Measurements from ENCODE around the gene CSTB.

The CSTB gene

GRCh38 chr21:43770066-43770655, 5.9 kb downstream of the CSTB start:
- peaks cover 29% of the 10 kb centered on the region; the same call in 1 of the 2 replicates for H3K4me1 ChIP-seq (ENCODE audit: insufficient read depth, low read length)
- H3K27ac ChIP-seq (ENCODE audit: low read length) = no peak overlapping the region
- H3K36me3 ChIP-seq (ENCODE audit: insufficient read depth, low read depth, low read length) = peaks cover 19% of the 10 kb centered on the region
- no peak overlapping the region for H3K4me3 ChIP-seq (ENCODE audit: low read length)
- H3K9me3 ChIP-seq (ENCODE audit: insufficient read depth, low read depth, low read length) = no peaks in the 10 kb centered on the region
- no peaks in the 10 kb centered on the region for H3K27me3 ChIP-seq (ENCODE audit: insufficient read depth, low read length)
- no peak overlapping the region for H3K9ac ChIP-seq (ENCODE audit: low read depth, low read length)

- Histone ChIP-seq H3K27ac (ENCODE audit: low read length) (no peak overlapping the region), H3K27me3 (ENCODE audit: insufficient read depth, low read length) (no peaks in the 10 kb centered on the region), H3K4me3 (ENCODE audit: low read length) (no peak overlapping the region)
Measured at GRCh38 chr21:43769325-43769958, 6.7 kb downstream of the CSTB start.

GRCh38 chr21:43768868-43769167, 7.3 kb downstream of the CSTB start:
- Histone ChIP-seq H3K4me1 (ENCODE audit: insufficient read depth, low read length) (peaks cover 28% of the 10 kb centered on the region), H3K27ac (ENCODE audit: low read length) (no peak overlapping the region), H3K36me3 (ENCODE audit: insufficient read depth, low read depth, low read length) (peaks cover 9% of the 10 kb centered on the region), H3K9ac (ENCODE audit: low read depth, low read length) (no peak overlapping the region), H3K4me3 (ENCODE audit: low read length) (no peak overlapping the region), H3K9me3 (ENCODE audit: insufficient read depth, low read depth, low read length) (no peaks in the 10 kb centered on the region), H3K27me3 (ENCODE audit: insufficient read depth, low read length) (no peaks in the 10 kb centered on the region)

More at GRCh38 chr21:43769325-43769958, 6.7 kb downstream of the CSTB start:
- peaks cover 16% of the 10 kb centered on the region for H3K36me3 ChIP-seq (ENCODE audit: insufficient read depth, low read depth, low read length)
- peaks cover 28% of the 10 kb centered on the region; the same call in 1 of the 2 replicates for H3K4me1 ChIP-seq (ENCODE audit: insufficient read depth, low read length)
- H3K9me3 ChIP-seq (ENCODE audit: insufficient read depth, low read depth, low read length) = no peaks in the 10 kb centered on the region
- H3K9ac ChIP-seq (ENCODE audit: low read depth, low read length) = no peak overlapping the region

- Histone ChIP-seq H3K27ac (ENCODE audit: low read length) (peak overlapping the region; percentile 46), H3K36me3 (ENCODE audit: insufficient read depth, low read depth, low read length) (peaks cover 3% of the 10 kb centered on the region), H3K27me3 (ENCODE audit: insufficient read depth, low read length) (no peaks in the 10 kb centered on the region), H3K9ac (ENCODE audit: low read depth, low read length) (peak overlapping the region; percentile 63; the same call in 1 of the 2 replicates), H3K9me3 (ENCODE audit: insufficient read depth, low read depth, low read length) (no peaks in the 10 kb centered on the region), H3K4me3 (ENCODE audit: low read length) (no peak overlapping the region), H3K4me1 (ENCODE audit: insufficient read depth, low read length) (peaks cover 28% of the 10 kb centered on the region)
Measured at GRCh38 chr21:43767984-43768867, 7.9 kb downstream of the CSTB start.

GRCh38 chr21:43767498-43767983, 8.6 kb downstream of the CSTB start:
- H3K4me1 ChIP-seq (ENCODE audit: insufficient read depth, low read length) = peaks cover 25% of the 10 kb centered on the region
- no peak overlapping the region for H3K4me3 ChIP-seq (ENCODE audit: low read length)
- no peaks in the 10 kb centered on the region; the same call in 1 of the 2 replicates for H3K9me3 ChIP-seq (ENCODE audit: insufficient read depth, low read depth, low read length)
- no peaks in the 10 kb centered on the region for H3K36me3 ChIP-seq (ENCODE audit: insufficient read depth, low read depth, low read length)
- H3K27ac ChIP-seq (ENCODE audit: low read length) = peak overlapping the region; percentile 46
- peak overlapping the region; percentile 63; the same call in 1 of the 2 replicates for H3K9ac ChIP-seq (ENCODE audit: low read depth, low read length)
- H3K27me3 ChIP-seq (ENCODE audit: insufficient read depth, low read length) = no peaks in the 10 kb centered on the region

GRCh38 chr21:43766734-43767497, 9.2 kb downstream of the CSTB start:
- Histone ChIP-seq H3K36me3 (ENCODE audit: insufficient read depth, low read depth, low read length) (no peaks in the 10 kb centered on the region), H3K9me3 (ENCODE audit: insufficient read depth, low read depth, low read length) (no peaks in the 10 kb centered on the region; the same call in 1 of the 2 replicates), H3K27me3 (ENCODE audit: insufficient read depth, low read length) (no peaks in the 10 kb centered on the region), H3K9ac (ENCODE audit: low read depth, low read length) (no peak overlapping the region), H3K4me3 (ENCODE audit: low read length) (no peak overlapping the region), H3K27ac (ENCODE audit: low read length) (no peak overlapping the region), H3K4me1 (ENCODE audit: insufficient read depth, low read length) (peaks cover 21% of the 10 kb centered on the region)

- Histone ChIP-seq H3K36me3 (ENCODE audit: insufficient read depth, low read depth, low read length) (no peaks in the 10 kb centered on the region), H3K4me3 (ENCODE audit: low read length) (no peak overlapping the region), H3K9ac (ENCODE audit: low read depth, low read length) (no peak overlapping the region), H3K27me3 (ENCODE audit: insufficient read depth, low read length) (no peaks in the 10 kb centered on the region), H3K4me1 (ENCODE audit: insufficient read depth, low read length) (peaks cover 11% of the 10 kb centered on the region), H3K9me3 (ENCODE audit: insufficient read depth, low read depth, low read length) (no peaks in the 10 kb centered on the region; the same call in 1 of the 2 replicates), H3K27ac (ENCODE audit: low read length) (no peak overlapping the region)
Measured at GRCh38 chr21:43764576-43765495, 11.3 kb downstream of the CSTB start.

GRCh38 chr21:43763901-43764523, 12.1 kb downstream of the CSTB start:
- Histone ChIP-seq H3K27ac (ENCODE audit: low read length) (no peak overlapping the region), H3K27me3 (ENCODE audit: insufficient read depth, low read length) (no peaks in the 10 kb centered on the region), H3K36me3 (ENCODE audit: insufficient read depth, low read depth, low read length) (peaks cover 1% of the 10 kb centered on the region; the same call in 1 of the 2 replicates), H3K9me3 (ENCODE audit: insufficient read depth, low read depth, low read length) (no peaks in the 10 kb centered on the region; the same call in 1 of the 2 replicates), H3K4me3 (ENCODE audit: low read length) (no peak overlapping the region), H3K4me1 (ENCODE audit: insufficient read depth, low read length) (peaks cover 11% of the 10 kb centered on the region), H3K9ac (ENCODE audit: low read depth, low read length) (no peak overlapping the region)

GRCh38 chr21:43762303-43763128, 13.6 kb downstream of the CSTB start:
- Histone ChIP-seq H3K4me1 (ENCODE audit: insufficient read depth, low read length) (no peaks in the 10 kb centered on the region; the same call in 1 of the 2 replicates), H3K27me3 (ENCODE audit: insufficient read depth, low read length) (no peaks in the 10 kb centered on the region), H3K27ac (ENCODE audit: low read length) (no peak overlapping the region), H3K9ac (ENCODE audit: low read depth, low read length) (no peak overlapping the region), H3K4me3 (ENCODE audit: low read length) (no peak overlapping the region), H3K9me3 (ENCODE audit: insufficient read depth, low read depth, low read length) (no peaks in the 10 kb centered on the region; the same call in 1 of the 2 replicates), H3K36me3 (ENCODE audit: insufficient read depth, low read depth, low read length) (peaks cover 12% of the 10 kb centered on the region; the same call in 1 of the 2 replicates)
